ENCODE results near the gene SYTL3. TPM values are rescaled to one million over a fixed set of nuclear protein-coding genes. Genes with fewer than 3 reads are reported as not detected.

SYTL3 gene
- total RNA-seq, 1 experiment from 2014 or later: 3.1 TPM

GRCh38 chr6:158797331-158798310 lies 147.8 kb downstream of the SYTL3 start:
- no peak for DNase-seq (ENCODE audit: low spot score)
- in situ Hi-C loops (cut with HindIII; ENCODE audit: low sequenced_read_pairs): no loop called here

DNA sequence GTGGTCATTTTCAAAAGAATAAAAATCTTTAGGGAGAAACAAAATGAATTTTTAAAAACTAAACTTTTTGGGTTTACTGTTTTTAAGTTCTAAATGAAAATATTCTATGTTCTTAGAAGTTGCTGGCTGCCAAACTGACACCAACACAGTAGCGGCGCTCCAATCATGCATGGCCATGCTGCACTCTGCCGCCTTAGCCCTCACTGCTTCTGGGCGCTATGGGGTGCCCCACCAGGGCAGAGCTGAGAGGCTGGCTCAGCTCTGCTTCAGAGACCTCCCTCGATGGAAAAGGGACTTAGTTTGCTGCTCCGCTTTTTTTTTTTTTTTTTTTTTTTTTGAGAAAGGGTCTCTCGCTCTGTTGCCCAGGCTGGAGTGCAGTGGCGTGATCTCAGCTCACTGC lies 148.5 kb downstream of the SYTL3 start:
- DNase-seq (ENCODE audit: low spot score): no peak
- in situ Hi-C loops (cut with HindIII; ENCODE audit: low sequenced_read_pairs): no loop called here

DNA sequence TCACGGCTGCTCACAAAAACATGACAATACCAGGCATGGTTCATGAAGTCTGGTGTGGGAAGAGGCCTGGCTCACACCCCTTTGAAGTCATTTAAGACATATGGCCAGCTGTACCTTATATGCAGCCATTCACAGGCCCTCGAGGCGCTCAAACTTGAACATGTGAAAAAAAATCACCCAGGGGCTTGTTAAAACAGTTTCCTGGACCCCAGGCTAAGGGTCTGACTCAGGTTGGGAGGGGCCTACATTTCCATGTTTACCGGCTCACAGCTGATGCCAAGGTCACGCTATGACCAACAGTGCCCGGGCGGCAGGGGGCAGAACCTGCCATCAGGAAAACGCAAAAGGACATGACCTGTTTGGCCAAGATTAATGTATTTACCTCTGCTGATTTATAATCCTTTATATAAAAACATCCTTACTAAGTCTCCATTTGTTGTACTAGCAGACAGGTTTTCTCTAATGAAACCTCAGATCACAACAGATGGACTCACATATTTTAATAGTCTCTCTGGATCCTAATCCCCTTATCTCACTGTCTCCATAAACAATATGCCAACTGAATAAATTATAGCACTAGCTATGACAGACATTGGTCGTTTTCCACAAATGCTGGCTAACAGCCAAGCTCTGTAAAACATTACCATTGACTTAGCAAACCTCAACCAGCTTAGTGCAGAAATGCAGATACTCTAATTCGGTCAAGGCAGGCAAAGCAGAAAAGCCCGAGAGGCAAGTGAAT lies 149.4 kb downstream of the SYTL3 start:
- in situ Hi-C loops (cut with HindIII; ENCODE audit: low sequenced_read_pairs): no loop called here
- DNase-seq (ENCODE audit: low spot score): peak; percentile 87

- in situ Hi-C loops (cut with HindIII; ENCODE audit: low sequenced_read_pairs): no loop called here
- DNase-seq (ENCODE audit: low spot score): no peak
Observed at GRCh38 chr6:158801655-158802294, 151.9 kb downstream of the SYTL3 start.

- no peak for DNase-seq (ENCODE audit: low spot score)
- in situ Hi-C loops (cut with HindIII; ENCODE audit: low sequenced_read_pairs): no loop called here
Observed at GRCh38 chr6:158803733-158804143, 153.9 kb downstream of the SYTL3 start.

DNA sequence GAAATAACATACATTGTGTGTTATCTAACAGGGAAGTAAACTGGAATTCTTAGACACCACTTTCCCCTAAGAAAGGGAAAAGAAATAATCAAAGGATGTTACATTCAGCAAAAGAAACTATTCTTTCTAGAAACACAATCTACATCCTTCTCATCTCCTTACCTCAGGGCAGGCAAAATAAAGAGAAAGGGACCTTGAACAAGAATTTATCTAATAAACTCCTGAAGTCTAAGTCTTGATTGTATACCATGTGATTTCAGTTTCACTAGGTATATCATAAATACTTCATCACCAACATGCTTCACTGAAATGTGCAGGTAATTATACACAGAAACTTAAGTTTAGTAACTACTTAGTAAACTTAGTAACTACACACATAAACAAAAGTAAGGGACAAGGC lies 154.4 kb downstream of the SYTL3 start:
- DNase-seq (ENCODE audit: low spot score): no peak
- in situ Hi-C loops (cut with HindIII; ENCODE audit: low sequenced_read_pairs): no loop called here

GRCh38 chr6:158805698-158806377 lies 156.0 kb downstream of the SYTL3 start:
- in situ Hi-C loops (cut with HindIII; ENCODE audit: low sequenced_read_pairs): no loop called here
- DNase-seq (ENCODE audit: low spot score): no peak

GRCh38 chr6:158807515-158808441 lies 157.9 kb downstream of the SYTL3 start:
- in situ Hi-C loops (cut with HindIII; ENCODE audit: low sequenced_read_pairs): no loop called here
- DNase-seq (ENCODE audit: low spot score): no peak

GRCh38 chr6:158808442-158808833 lies 158.6 kb downstream of the SYTL3 start:
- no peak for DNase-seq (ENCODE audit: low spot score)
- in situ Hi-C loops (cut with HindIII; ENCODE audit: low sequenced_read_pairs): no loop called here

- in situ Hi-C loops (cut with HindIII; ENCODE audit: low sequenced_read_pairs): no loop called here
- DNase-seq (ENCODE audit: low spot score): no peak
Observed at GRCh38 chr6:158808941-158809678, 159.3 kb downstream of the SYTL3 start.

GRCh38 chr6:158810155-158811095 lies 160.6 kb downstream of the SYTL3 start:
- in situ Hi-C loops (cut with HindIII; ENCODE audit: low sequenced_read_pairs): no loop called here
- no peak for DNase-seq (ENCODE audit: low spot score)

- in situ Hi-C loops (cut with HindIII; ENCODE audit: low sequenced_read_pairs): no loop called here
- no peak for DNase-seq (ENCODE audit: low spot score)
Observed at GRCh38 chr6:158812611-158813010, 162.8 kb downstream of the SYTL3 start.

GRCh38 chr6:158813032-158813431 lies 163.2 kb downstream of the SYTL3 start:
- in situ Hi-C loops (cut with HindIII; ENCODE audit: low sequenced_read_pairs): no loop called here
- DNase-seq (ENCODE audit: low spot score): no peak
